Effector CD8-positive, alpha-beta T cell (primary cell): ENCODE results near the gene NAGLU.
"Not testable (repeated sequence)": the region's sequence is repeated elsewhere in the genome, so short reads cannot be mapped to it uniquely, and the experiment has no call there.

ENCODE experiments used
- DNase-seq: peaks from one replicate; lab custom pipeline; 2025; lab: John Stamatoyannopoulos, UW

The NAGLU gene

GRCh38 chr17:42521666-42522262, 14.3 kb upstream of the NAGLU start:
- no peak for DNase-seq

GRCh38 chr17:42522263-42522790, 13.7 kb upstream of the NAGLU start:
- no peak for DNase-seq

GRCh38 chr17:42522798-42523278, 13.2 kb upstream of the NAGLU start:
- DNase-seq: no peak

- no peak for DNase-seq
Observed at GRCh38 chr17:42525221-42525620, 10.8 kb upstream of the NAGLU start.

GRCh38 chr17:42526031-42526444, 10.0 kb upstream of the NAGLU start:
- DNase-seq: no peak

GRCh38 chr17:42527932-42528331, 8.1 kb upstream of the NAGLU start:
- no peak for DNase-seq

- DNase-seq: no peak
Observed at GRCh38 chr17:42529061-42529460, 7.0 kb upstream of the NAGLU start.

GRCh38 chr17:42530952-42531454, 5.0 kb upstream of the NAGLU start:
- no peak for DNase-seq

- peak; percentile 22 for DNase-seq
Observed at GRCh38 chr17:42531455-42532354, 4.3 kb upstream of the NAGLU start.

GRCh38 chr17:42535155-42536047, 640 bp upstream of the NAGLU start:
- DNase-seq: no peak

GRCh38 chr17:42536372-42537155, 523 bp downstream of the NAGLU start:
- peak; percentile 45 for DNase-seq

GRCh38 chr17:42537156-42537805, 1.2 kb downstream of the NAGLU start:
- DNase-seq: no peak

GRCh38 chr17:42537826-42538451, 1.9 kb downstream of the NAGLU start:
- DNase-seq: no peak

GRCh38 chr17:42538482-42538881, 2.4 kb downstream of the NAGLU start:
- no peak for DNase-seq

GRCh38 chr17:42540558-42540957, 4.5 kb downstream of the NAGLU start:
- not testable (repeated sequence) for DNase-seq

GRCh38 chr17:42541041-42541833, 5.2 kb downstream of the NAGLU start:
- peak; percentile 30 for DNase-seq

- no peak for DNase-seq
Observed at GRCh38 chr17:42543190-42544079, 7.4 kb downstream of the NAGLU start.

- no peak for DNase-seq
Observed at GRCh38 chr17:42544874-42545283, 8.8 kb downstream of the NAGLU start.
